Stimulated activated CD8-positive, alpha-beta memory T cell treated with anti-CD3 and anti-CD28 coated beads, Interleukin-2, amount 100 ng/mL, for 48 hours (primary cell): ENCODE measurements around the gene FSD2.

ENCODE experiments used
- DNase-seq, 2 donors: peaks; one replicate each; pipeline ENCODE4 v3.0.0-alpha.2; 2020; ENCODE audit warnings: low read depth in 2 of 2

FSD2 gene

GRCh38 chr15:82805994-82806406 is at the start of gene FSD2:
TSS of gene FSD2 (minus strand) at chr15:82806069. CDS start at chr15:82787390, 18,679 bp downstream.
- DNase-seq, result no peak

GRCh38 chr15:82854554-82854953 is 48.7 kb upstream of the FSD2 start:
- DNase-seq, result no peak

- DNase-seq, result no peak
Observed at GRCh38 chr15:82852941-82853561, 47.2 kb upstream of the FSD2 start.

GRCh38 chr15:82851981-82852511 is 46.2 kb upstream of the FSD2 start:
- DNase-seq, result no peak

GRCh38 chr15:82851306-82851850 is 45.5 kb upstream of the FSD2 start:
- DNase-seq, result no peak

- DNase-seq, result no peak
Observed at GRCh38 chr15:82850731-82851130, 44.9 kb upstream of the FSD2 start.

- peak; percentile 26 to 27 for DNase-seq
Observed at GRCh38 chr15:82849556-82850512, 44.0 kb upstream of the FSD2 start.

GRCh38 chr15:82848241-82848993 is 42.5 kb upstream of the FSD2 start:
- DNase-seq, result no peak

- no peak for DNase-seq
Observed at GRCh38 chr15:82847703-82848102, 41.8 kb upstream of the FSD2 start.

GRCh38 chr15:82846621-82847020 is 40.8 kb upstream of the FSD2 start:
- no peak for DNase-seq

- no peak for DNase-seq
Observed at GRCh38 chr15:82845686-82846085, 39.8 kb upstream of the FSD2 start.

GRCh38 chr15:82843566-82843965 is 37.7 kb upstream of the FSD2 start:
- no peak for DNase-seq

- no peak for DNase-seq
Observed at GRCh38 chr15:82840166-82840565, 34.3 kb upstream of the FSD2 start.

GRCh38 chr15:82839136-82839535 is 33.3 kb upstream of the FSD2 start:
- DNase-seq, result no peak

- DNase-seq, result no peak
Observed at GRCh38 chr15:82838096-82838735, 32.3 kb upstream of the FSD2 start.

- no peak for DNase-seq
Observed at GRCh38 chr15:82835391-82835917, 29.6 kb upstream of the FSD2 start.

GRCh38 chr15:82833362-82833682 is 27.5 kb upstream of the FSD2 start:
- DNase-seq, result no peak

GRCh38 chr15:82832601-82833361 is 26.9 kb upstream of the FSD2 start:
- DNase-seq, result peak in 1 of 2 donors; percentile 19

- DNase-seq, result no peak
Observed at GRCh38 chr15:82831894-82832600, 26.2 kb upstream of the FSD2 start.
